OCI-LY7 (cell line): ENCODE data around the gene CEACAM18. TPM values are rescaled to one million over a fixed set of nuclear protein-coding genes. Genes with fewer than 3 reads are reported as not detected.

ENCODE experiments used
- BruUV-seq: library from RNA; stranded (reverse); fragments of 400-500 nt; replicated peaks from 2 replicates; lab custom pipeline; 2021; lab: Mats Ljungman, UMichigan
- CTCF ChIA-PET: fragments of 300-600 bp; sonication (Branson Sonifier 250); formaldehyde crosslinking; loops from one replicate; lab custom pipeline; 2022; ENCODE audit warnings: antibody characterized with exemption; ENCODE audit not compliant: unreplicated experiment; lab: Charles Lee
- POLR2A ChIA-PET: fragments of 300-600 bp; sonication (Branson Sonifier 250); formaldehyde crosslinking; loops from one replicate; lab custom pipeline; 2022; ENCODE audit warnings: antibody characterized with exemption; lab: Charles Lee
- DNase-seq: peaks from one replicate; pipeline ENCODE4 v3.0.0-alpha.2; 2015; ENCODE audit warnings: low spot score
- H2AFZ ChIP-seq: fragments of 200-600 bp; sonication (generic), shearing (Covaris generic); 2 replicates; pipeline ENCODE4 v1.6.1; 2014; ENCODE audit warnings: mild to moderate bottlenecking, antibody characterized with exemption, low read length, moderate library complexity
- H3K27ac ChIP-seq: fragments of 200-600 bp; sonication (generic); 2 replicates; pipeline ENCODE4 v1.5.1; 2014; ENCODE audit warnings: mixed run types, low read depth, mild to moderate bottlenecking, moderate library complexity, low read length, inconsistent platforms; ENCODE audit not compliant: poor library complexity, severe bottlenecking
- H3K36me3 ChIP-seq: fragments of 200-600 bp; sonication (generic); 2 replicates; pipeline ENCODE4 v1.6.1; 2014; ENCODE audit warnings: mild to moderate bottlenecking, antibody characterized with exemption, low read length, moderate library complexity, mixed read lengths; ENCODE audit not compliant: insufficient read depth
- H3K4me1 ChIP-seq: fragments of 200-600 bp; sonication (generic); 2 replicates; pipeline ENCODE4 v1.5.1; 2014; ENCODE audit warnings: mild to moderate bottlenecking, low read length; ENCODE audit not compliant: insufficient read depth, poor library complexity, severe bottlenecking
- H3K4me2 ChIP-seq: fragments of 200-600 bp; sonication (generic); 2 replicates; pipeline ENCODE4 v1.6.1; 2014; ENCODE audit warnings: mild to moderate bottlenecking, low read length
- H3K4me3 ChIP-seq: fragments of 200-600 bp; sonication (generic); 2 replicates; pipeline ENCODE4 v1.5.1; 2014; ENCODE audit warnings: mild to moderate bottlenecking, low read depth, low read length; ENCODE audit not compliant: poor library complexity, severe bottlenecking
- H3K79me2 ChIP-seq: fragments of 200-600 bp; sonication (generic); 2 replicates; pipeline ENCODE4 v1.6.1; 2016; ENCODE audit warnings: low read depth, mild to moderate bottlenecking, low read length, moderate library complexity, mixed read lengths; ENCODE audit not compliant: insufficient read depth
- H3K9me2 ChIP-seq: fragments of 200-600 bp; sonication (generic); 2 replicates; pipeline ENCODE4 v1.6.1; 2016; ENCODE audit warnings: mild to moderate bottlenecking, low read length, mixed read lengths; ENCODE audit not compliant: insufficient read depth
- H3K9me3 ChIP-seq: fragments of 200-600 bp; sonication (generic); 2 replicates; pipeline ENCODE4 v1.6.1; 2014; ENCODE audit warnings: mild to moderate bottlenecking, mixed run types, low read length, mixed read lengths
- H4K20me1 ChIP-seq: fragments of 200-600 bp; sonication (generic); 2 replicates; pipeline ENCODE4 v1.6.1; 2014; ENCODE audit warnings: mild to moderate bottlenecking, antibody characterized with exemption, low read length, moderate library complexity, mixed read lengths; ENCODE audit not compliant: insufficient read depth
- CTCF ChIP-seq: fragments of 200-600 bp; sonication (generic); conservative IDR thresholded peaks from 2 replicates; pipeline ENCODE4 v1.5.1; 2014; ENCODE audit warnings: mild to moderate bottlenecking, antibody characterized with exemption, low read length, moderate library complexity, mixed read lengths
- EZH2phosphoT487 ChIP-seq: fragments of 200-600 bp; sonication (generic); IDR thresholded peaks from 2 replicates; pipeline ENCODE4 v1.6.1; 2018; ENCODE audit warnings: low read depth, borderline replicate concordance, mild to moderate bottlenecking, mixed run types, antibody characterized with exemption, low read length, moderate library complexity, mixed read lengths
- intact Hi-C: fragments of 100-400 bp; cut with micrococcal nuclease; formaldehyde crosslinking; loops from one replicate; pipeline ENCODE4 v1.10.0; 2022; ENCODE audit not compliant: unreplicated experiment
- small RNA-seq: library from RNA; depleted of rRNA; stranded (forward); fragments of <200 nt; gene quantifications from one replicate; pipeline ENCODE3, GENCODE V24; 2014
- total RNA-seq, 2 experiments: library from RNA; depleted of rRNA in 1 of 2; stranded (reverse); fragments of >200 nt in 1 of 2; shearing (Covaris generic) in 1 of 2; gene quantifications; 2 replicates each; pipeline ENCODE4 v1.2.3, GENCODE V29; 2014 to 2022

Gene CEACAM18
- total RNA-seq, 2 experiments from 2014 or later = not detected

DNA sequence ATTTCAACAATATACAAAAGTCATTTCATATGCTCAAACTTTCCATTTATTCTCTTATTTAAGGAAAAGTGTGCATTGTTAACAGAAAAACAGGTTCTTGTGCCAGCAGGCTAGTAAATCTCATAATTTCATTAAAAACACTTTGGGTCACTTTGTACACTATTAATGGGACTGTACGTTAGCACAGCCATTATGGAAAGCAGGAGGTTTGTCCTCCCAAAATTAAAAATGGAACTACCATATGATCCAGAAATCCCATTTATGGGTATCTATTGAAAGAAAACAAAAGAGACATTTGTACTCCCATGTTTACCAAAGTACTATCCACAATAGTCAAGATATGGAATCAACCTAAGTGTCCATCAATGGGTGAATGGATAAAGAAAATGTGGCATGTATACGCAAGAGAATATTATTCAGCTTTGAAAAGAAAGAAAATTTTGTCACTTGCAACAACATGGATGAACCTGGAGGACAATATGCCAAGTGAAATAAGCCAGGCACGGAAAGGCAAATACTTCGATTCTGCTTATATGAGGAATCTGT is 61.6 kb downstream of the CEACAM18 start:
- Histone ChIP-seq H3K4me1 (no peaks in the 10 kb centered on the region), H4K20me1 (no peaks in the 10 kb centered on the region), H3K79me2 (no peaks in the 10 kb centered on the region), H3K9me3 (no peaks in the 10 kb centered on the region), H3K4me2 (no peak overlapping the region), H3K27ac (no peak overlapping the region), H3K4me3 (no peak overlapping the region), H2AFZ (no peak overlapping the region), H3K9me2 (no peaks in the 10 kb centered on the region), H3K36me3 (no peaks in the 10 kb centered on the region)
- TF ChIP-seq EZH2phosphoT487 = no peak
- TF ChIP-seq CTCF = no peak
- intact Hi-C loops = no loop called here
- CTCF ChIA-PET = no interaction called here
- POLR2A ChIA-PET = interaction anchor here (0.6 kb wide), 1 partner anchor 10 kb away, joined by 5 read pairs; no protein-coding TSS in a partner anchor
- BruUV-seq = no TSS peak
- DNase-seq = no peak

Small RNA genes lying within 50 kb of the gene (small RNA-seq; reads per million reads assigned to genes)
- not detected for gene AC020914.3
- gene AC020914.5 = not detected

Other genes with a start within 250 kb of the CEACAM18 start
- gene SIGLECL1, start 227.5 kb upstream of the CEACAM18 start, total RNA-seq (2014; rRNA removed; shearing (Covaris generic)) = not detected in 2 replicates
- gene SIGLECL1, start 227.5 kb upstream of the CEACAM18 start, total RNA-seq (2022) = not detected in 2 replicates
- gene IGLON5, start 166.9 kb upstream of the CEACAM18 start, total RNA-seq (2014; rRNA removed; shearing (Covaris generic)) = not detected in 2 replicates
- gene IGLON5, start 166.9 kb upstream of the CEACAM18 start, total RNA-seq (2022) = not detected in 2 replicates
- 0.09 and 0.72 TPM in 2 replicates for gene VSIG10L, start 136.4 kb upstream of the CEACAM18 start, total RNA-seq (2014; rRNA removed; shearing (Covaris generic))
- gene VSIG10L, start 136.4 kb upstream of the CEACAM18 start, total RNA-seq (2022) = 1.6 and 2.3 TPM in 2 replicates
- 58.2 and 64.1 TPM in 2 replicates for gene ETFB, start 112.2 kb upstream of the CEACAM18 start, total RNA-seq (2014; rRNA removed; shearing (Covaris generic))
- 58.5 and 71.6 TPM in 2 replicates for gene ETFB, start 112.2 kb upstream of the CEACAM18 start, total RNA-seq (2022)
- gene CLDND2, start 109.5 kb upstream of the CEACAM18 start, total RNA-seq (2014; rRNA removed; shearing (Covaris generic)) = not detected in 2 replicates
- gene CLDND2, start 109.5 kb upstream of the CEACAM18 start, total RNA-seq (2022) = 1.4 and 1.9 TPM in 2 replicates
- gene NKG7, start 105.9 kb upstream of the CEACAM18 start, total RNA-seq (2014; rRNA removed; shearing (Covaris generic)) = not detected in 2 replicates
- not detected in 2 replicates for gene NKG7, start 105.9 kb upstream of the CEACAM18 start, total RNA-seq (2022)
- not detected in 2 replicates for gene LIM2, start 90.6 kb upstream of the CEACAM18 start, total RNA-seq (2014; rRNA removed; shearing (Covaris generic))
- not detected in 2 replicates for gene LIM2, start 90.6 kb upstream of the CEACAM18 start, total RNA-seq (2022)
- gene C19orf84, start 87.9 kb upstream of the CEACAM18 start, total RNA-seq (2014; rRNA removed; shearing (Covaris generic)) = not detected in 2 replicates
- gene C19orf84, start 87.9 kb upstream of the CEACAM18 start, total RNA-seq (2022) = not detected in 2 replicates
- gene SIGLEC10, start 60.9 kb upstream of the CEACAM18 start, total RNA-seq (2014; rRNA removed; shearing (Covaris generic)) = 20.7 and 25.2 TPM in 2 replicates
- 23.3 and 26.6 TPM in 2 replicates for gene SIGLEC10, start 60.9 kb upstream of the CEACAM18 start, total RNA-seq (2022)
- not detected in 2 replicates for gene SIGLEC8, start 20.1 kb upstream of the CEACAM18 start, total RNA-seq (2014; rRNA removed; shearing (Covaris generic))
- not detected in 2 replicates for gene SIGLEC8, start 20.1 kb upstream of the CEACAM18 start, total RNA-seq (2022)
- gene SIGLEC12, start 23.3 kb downstream of the CEACAM18 start, total RNA-seq (2014; rRNA removed; shearing (Covaris generic)) = not detected in 2 replicates
- not detected in 2 replicates for gene SIGLEC12, start 23.3 kb downstream of the CEACAM18 start, total RNA-seq (2022)
- not detected in 2 replicates for gene SIGLEC6, start 53.1 kb downstream of the CEACAM18 start, total RNA-seq (2014; rRNA removed; shearing (Covaris generic))
- not detected in 2 replicates for gene SIGLEC6, start 53.1 kb downstream of the CEACAM18 start, total RNA-seq (2022)
- gene ZNF175, start 92.7 kb downstream of the CEACAM18 start, total RNA-seq (2014; rRNA removed; shearing (Covaris generic)) = 3.5 and 4.7 TPM in 2 replicates
- 10.4 and 13.4 TPM in 2 replicates for gene ZNF175, start 92.7 kb downstream of the CEACAM18 start, total RNA-seq (2022)
- gene SIGLEC5, start 151.9 kb downstream of the CEACAM18 start, total RNA-seq (2014; rRNA removed; shearing (Covaris generic)) = not detected in 2 replicates
- gene SIGLEC5, start 151.9 kb downstream of the CEACAM18 start, total RNA-seq (2022) = not detected in 2 replicates
- not detected in 2 replicates for gene SIGLEC14, start 168.3 kb downstream of the CEACAM18 start, total RNA-seq (2014; rRNA removed; shearing (Covaris generic))
- not detected in 2 replicates for gene SIGLEC14, start 168.3 kb downstream of the CEACAM18 start, total RNA-seq (2022)
- gene SPACA6, start 214.8 kb downstream of the CEACAM18 start, total RNA-seq (2014; rRNA removed; shearing (Covaris generic)) = 5.9 and 12.5 TPM in 2 replicates
- gene SPACA6, start 214.8 kb downstream of the CEACAM18 start, total RNA-seq (2022) = 2.5 and 5.1 TPM in 2 replicates
- gene HAS1, start 245.5 kb downstream of the CEACAM18 start, total RNA-seq (2014; rRNA removed; shearing (Covaris generic)) = not detected in 2 replicates
- gene HAS1, start 245.5 kb downstream of the CEACAM18 start, total RNA-seq (2022) = not detected in 2 replicates